Panc1 (cell line): Measurements from ENCODE around the gene CRYGN. TPM values are rescaled to one million over a fixed set of nuclear protein-coding genes. Genes with fewer than 3 reads are reported as not detected.

Experiments
- ATAC-seq: fragments of 200-7000 bp; cut with Tn5 transposase; 2 replicates; pipeline ENCODE4 v1.9.1; 2020; ENCODE audit warnings: mild to moderate bottlenecking, moderate library complexity
- BruUV-seq: library from RNA; stranded (reverse); fragments of 400-500 nt; replicated peaks from 2 replicates; lab custom pipeline; 2021; lab: Mats Ljungman, UMichigan
- CTCF ChIA-PET: fragments of 300-600 bp; sonication (Branson Sonifier 250); formaldehyde crosslinking; loops from one replicate; lab custom pipeline; 2022; ENCODE audit warnings: antibody characterized with exemption; lab: Charles Lee
- POLR2A ChIA-PET: fragments of 300-600 bp; sonication (Branson Sonifier 250); formaldehyde crosslinking; loops from one replicate; lab custom pipeline; 2022; ENCODE audit warnings: antibody characterized with exemption; lab: Charles Lee
- DNase-seq: peaks from one replicate; pipeline ENCODE4 v3.0.0-alpha.2; 2010; ENCODE audit warnings: low read depth, low spot score
- H3K27ac ChIP-seq: 2 replicates; pipeline ENCODE4 v1.5.1; 2011; ENCODE audit warnings: mild to moderate bottlenecking, low read length, inconsistent platforms
- H3K27me3 ChIP-seq: fragments of 200-500 bp; sonication (Bioruptor generic); 2 replicates; pipeline ENCODE4 v1.6.0; 2014; ENCODE audit warnings: low read length, inconsistent platforms; ENCODE audit not compliant: control insufficient read depth, insufficient read depth
- H3K36me3 ChIP-seq: fragments of 200-500 bp; sonication (Bioruptor generic); 2 replicates; pipeline ENCODE4 v1.5.1; 2014; ENCODE audit warnings: inconsistent platforms, mild to moderate bottlenecking, low read length, moderate library complexity; ENCODE audit not compliant: control insufficient read depth, insufficient read depth
- H3K4me1 ChIP-seq: 2 replicates; pipeline ENCODE4 v1.5.1; 2011; ENCODE audit warnings: inconsistent platforms, mild to moderate bottlenecking, low read length, moderate library complexity; ENCODE audit not compliant: control insufficient read depth, insufficient read depth
- H3K4me3 ChIP-seq, 2 experiments: 2 replicates each; pipeline ENCODE4 v1.5.1; 2011 to 2012; ENCODE audit warnings: low read depth in 2 of 2, low read length in 2 of 2, mild to moderate bottlenecking in 2 of 2, inconsistent platforms in 1 of 2, moderate library complexity in 1 of 2
- H3K9me3 ChIP-seq: fragments of 200-500 bp; sonication (Bioruptor generic); 2 replicates; pipeline ENCODE4 v1.5.1; 2014; ENCODE audit warnings: low read depth, mild to moderate bottlenecking, inconsistent platforms, low read length, moderate library complexity; ENCODE audit not compliant: control insufficient read depth, insufficient read depth
- POLR2AphosphoS5 ChIP-seq: IDR thresholded peaks from 2 replicates; pipeline ENCODE4 v1.6.1; 2012; ENCODE audit warnings: mild to moderate bottlenecking, low read depth, low read length, moderate library complexity
- SIN3A ChIP-seq: IDR thresholded peaks from 2 replicates; pipeline ENCODE4 v1.6.1; 2012; ENCODE audit warnings: low read depth, mild to moderate bottlenecking, low read length, moderate library complexity, borderline replicate concordance; ENCODE audit not compliant: insufficient read depth
- TCF7L2 ChIP-seq: IDR thresholded peaks from 2 replicates; pipeline ENCODE4 v1.6.1; 2011; ENCODE audit warnings: mild to moderate bottlenecking, low read depth, low read length, inconsistent platforms
- in situ Hi-C: cut with HindIII; loops from 2 replicates; pipeline ENCODE4 v1.10.0; 2016; ENCODE audit warnings: low sequenced_read_pairs, low pct_unique_long_range_greater_than_20kb
- intact Hi-C: fragments of 100-400 bp; cut with micrococcal nuclease; formaldehyde crosslinking; loops from one replicate; pipeline ENCODE4 v1.10.0; 2022; ENCODE audit not compliant: unreplicated experiment
- total RNA-seq: library from RNA; stranded (reverse); gene quantifications from one replicate; pipeline ENCODE4 v1.2.1, GENCODE V29; 2021; ENCODE audit not compliant: unreplicated experiment
- TF ChIP-seq, protein P1 (sequence below), 2 experiments: IDR thresholded peaks; 2 replicates each; pipeline ENCODE4 v1.6.1; 2011 to 2012; ENCODE audit warnings: low read depth in 2 of 2, control low read depth in 1 of 2, low read length in 1 of 2, mild to moderate bottlenecking in 1 of 2, moderate library complexity in 1 of 2; ENCODE audit not compliant: insufficient read depth in 1 of 2
- TF ChIP-seq, protein P2 (sequence below): fragments of 450-650 bp; IDR thresholded peaks from 2 replicates; pipeline ENCODE4 v1.5.1; 2017; ENCODE audit warnings: mild to moderate bottlenecking

CRYGN gene
- total RNA-seq, 1 experiment from 2014 or later: 0.74 TPM

GRCh38 chr7:151400626-151401315, 39.2 kb downstream of the CRYGN start:
- Histone ChIP-seq H3K4me3 (no peak overlapping the region), H3K4me1 (peaks cover 12% of the 10 kb centered on the region), H3K9me3 (no peaks in the 10 kb centered on the region), H3K36me3 (no peaks in the 10 kb centered on the region), H3K27me3 (no peaks in the 10 kb centered on the region), H3K27ac (no peak overlapping the region)
- ATAC-seq (no peak), DNase-seq (no peak)
- ChIA-PET CTCF (no interaction called here), POLR2A (no interaction called here)
- intact Hi-C loops: no loop called here
- TF ChIP-seq SIN3A (no peak), TCF7L2 (peak; percentile 18; the same call in 1 of the 2 replicates)
- in situ Hi-C loops: no loop called here
- BruUV-seq: no TSS peak

- intact Hi-C loops (no loop called here), in situ Hi-C loops (no loop called here)
- DNase-seq (no peak), ATAC-seq (no peak)
- TF ChIP-seq, protein P1, sequence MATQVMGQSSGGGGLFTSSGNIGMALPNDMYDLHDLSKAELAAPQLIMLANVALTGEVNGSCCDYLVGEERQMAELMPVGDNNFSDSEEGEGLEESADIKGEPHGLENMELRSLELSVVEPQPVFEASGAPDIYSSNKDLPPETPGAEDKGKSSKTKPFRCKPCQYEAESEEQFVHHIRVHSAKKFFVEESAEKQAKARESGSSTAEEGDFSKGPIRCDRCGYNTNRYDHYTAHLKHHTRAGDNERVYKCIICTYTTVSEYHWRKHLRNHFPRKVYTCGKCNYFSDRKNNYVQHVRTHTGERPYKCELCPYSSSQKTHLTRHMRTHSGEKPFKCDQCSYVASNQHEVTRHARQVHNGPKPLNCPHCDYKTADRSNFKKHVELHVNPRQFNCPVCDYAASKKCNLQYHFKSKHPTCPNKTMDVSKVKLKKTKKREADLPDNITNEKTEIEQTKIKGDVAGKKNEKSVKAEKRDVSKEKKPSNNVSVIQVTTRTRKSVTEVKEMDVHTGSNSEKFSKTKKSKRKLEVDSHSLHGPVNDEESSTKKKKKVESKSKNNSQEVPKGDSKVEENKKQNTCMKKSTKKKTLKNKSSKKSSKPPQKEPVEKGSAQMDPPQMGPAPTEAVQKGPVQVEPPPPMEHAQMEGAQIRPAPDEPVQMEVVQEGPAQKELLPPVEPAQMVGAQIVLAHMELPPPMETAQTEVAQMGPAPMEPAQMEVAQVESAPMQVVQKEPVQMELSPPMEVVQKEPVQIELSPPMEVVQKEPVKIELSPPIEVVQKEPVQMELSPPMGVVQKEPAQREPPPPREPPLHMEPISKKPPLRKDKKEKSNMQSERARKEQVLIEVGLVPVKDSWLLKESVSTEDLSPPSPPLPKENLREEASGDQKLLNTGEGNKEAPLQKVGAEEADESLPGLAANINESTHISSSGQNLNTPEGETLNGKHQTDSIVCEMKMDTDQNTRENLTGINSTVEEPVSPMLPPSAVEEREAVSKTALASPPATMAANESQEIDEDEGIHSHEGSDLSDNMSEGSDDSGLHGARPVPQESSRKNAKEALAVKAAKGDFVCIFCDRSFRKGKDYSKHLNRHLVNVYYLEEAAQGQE (IDR thresholded peaks at IDR 0.05; ENCODE audit: insufficient read depth in 1 of 2, low read depth in 2 of 2, low read length in 1 of 2): no peak
- TF ChIP-seq, protein P2, sequence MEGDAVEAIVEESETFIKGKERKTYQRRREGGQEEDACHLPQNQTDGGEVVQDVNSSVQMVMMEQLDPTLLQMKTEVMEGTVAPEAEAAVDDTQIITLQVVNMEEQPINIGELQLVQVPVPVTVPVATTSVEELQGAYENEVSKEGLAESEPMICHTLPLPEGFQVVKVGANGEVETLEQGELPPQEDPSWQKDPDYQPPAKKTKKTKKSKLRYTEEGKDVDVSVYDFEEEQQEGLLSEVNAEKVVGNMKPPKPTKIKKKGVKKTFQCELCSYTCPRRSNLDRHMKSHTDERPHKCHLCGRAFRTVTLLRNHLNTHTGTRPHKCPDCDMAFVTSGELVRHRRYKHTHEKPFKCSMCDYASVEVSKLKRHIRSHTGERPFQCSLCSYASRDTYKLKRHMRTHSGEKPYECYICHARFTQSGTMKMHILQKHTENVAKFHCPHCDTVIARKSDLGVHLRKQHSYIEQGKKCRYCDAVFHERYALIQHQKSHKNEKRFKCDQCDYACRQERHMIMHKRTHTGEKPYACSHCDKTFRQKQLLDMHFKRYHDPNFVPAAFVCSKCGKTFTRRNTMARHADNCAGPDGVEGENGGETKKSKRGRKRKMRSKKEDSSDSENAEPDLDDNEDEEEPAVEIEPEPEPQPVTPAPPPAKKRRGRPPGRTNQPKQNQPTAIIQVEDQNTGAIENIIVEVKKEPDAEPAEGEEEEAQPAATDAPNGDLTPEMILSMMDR: no peak
- TF ChIP-seq TCF7L2 (no peak), SIN3A (no peak), POLR2AphosphoS5 (no peak)
- H3K4me3 ChIP-seq: no peak overlapping the region
- CTCF ChIA-PET: no interaction called here
- H3K27me3 ChIP-seq: no peaks in the 10 kb centered on the region
- POLR2A ChIA-PET: no interaction called here
- no peaks in the 10 kb centered on the region for H3K36me3 ChIP-seq
- peaks cover 12% of the 10 kb centered on the region for H3K4me1 ChIP-seq
- H3K9me3 ChIP-seq: no peaks in the 10 kb centered on the region
- BruUV-seq: no TSS peak
- 0 out of 2 replicates have a peak overlapping the region, but pooled peaks have one; percentile 2 for H3K27ac ChIP-seq
Observed at GRCh38 chr7:151399906-151400305, 40.0 kb downstream of the CRYGN start.

DNA sequence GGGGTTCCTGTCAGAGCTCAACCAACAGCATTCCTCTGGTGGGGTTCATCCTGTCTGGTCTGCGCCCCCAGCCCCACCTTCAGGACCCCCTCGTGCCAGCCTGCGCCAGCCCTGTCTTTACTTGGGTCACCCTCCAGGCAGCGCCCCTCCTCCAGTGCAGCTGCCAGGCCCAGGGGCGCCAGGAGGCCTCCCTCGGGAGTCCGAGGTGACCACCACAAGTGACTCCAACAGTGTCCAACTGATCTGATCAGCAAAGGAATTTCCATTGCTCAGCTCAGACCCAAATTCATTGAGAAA, 40.7 kb downstream of the CRYGN start:
- no peak overlapping the region for H3K27ac ChIP-seq
- ATAC-seq: no peak
- intact Hi-C loops: no loop called here
- in situ Hi-C loops: no loop called here
- TF ChIP-seq, protein P2: no peak
- TF ChIP-seq SIN3A (no peak), POLR2AphosphoS5 (no peak), TCF7L2 (no peak)
- TF ChIP-seq, protein P1 (IDR thresholded peaks at IDR 0.05; ENCODE audit: insufficient read depth in 1 of 2, low read depth in 2 of 2, low read length in 1 of 2): no peak
- H3K36me3 ChIP-seq: no peaks in the 10 kb centered on the region
- H3K9me3 ChIP-seq: no peaks in the 10 kb centered on the region
- no peak for DNase-seq
- H3K4me1 ChIP-seq: peaks cover 8% of the 10 kb centered on the region
- ChIA-PET POLR2A (interaction anchor here (0.5 kb wide), 1 partner anchor 319 kb away, joined by 9 read pairs; no protein-coding TSS in a partner anchor), CTCF (no interaction called here)
- H3K27me3 ChIP-seq: no peaks in the 10 kb centered on the region
- no peak overlapping the region for H3K4me3 ChIP-seq
- no TSS peak for BruUV-seq
